LNCAP (cell line): ENCODE data around the gene PAPSS2.

Source experiments
- TF ChIP-seq, protein P1 (sequence below): fragments of 450-650 bp; IDR thresholded peaks from 2 replicates; pipeline ENCODE4 v1.5.1; 2017; ENCODE audit warnings: mild to moderate bottlenecking

The PAPSS2 gene

DNA sequence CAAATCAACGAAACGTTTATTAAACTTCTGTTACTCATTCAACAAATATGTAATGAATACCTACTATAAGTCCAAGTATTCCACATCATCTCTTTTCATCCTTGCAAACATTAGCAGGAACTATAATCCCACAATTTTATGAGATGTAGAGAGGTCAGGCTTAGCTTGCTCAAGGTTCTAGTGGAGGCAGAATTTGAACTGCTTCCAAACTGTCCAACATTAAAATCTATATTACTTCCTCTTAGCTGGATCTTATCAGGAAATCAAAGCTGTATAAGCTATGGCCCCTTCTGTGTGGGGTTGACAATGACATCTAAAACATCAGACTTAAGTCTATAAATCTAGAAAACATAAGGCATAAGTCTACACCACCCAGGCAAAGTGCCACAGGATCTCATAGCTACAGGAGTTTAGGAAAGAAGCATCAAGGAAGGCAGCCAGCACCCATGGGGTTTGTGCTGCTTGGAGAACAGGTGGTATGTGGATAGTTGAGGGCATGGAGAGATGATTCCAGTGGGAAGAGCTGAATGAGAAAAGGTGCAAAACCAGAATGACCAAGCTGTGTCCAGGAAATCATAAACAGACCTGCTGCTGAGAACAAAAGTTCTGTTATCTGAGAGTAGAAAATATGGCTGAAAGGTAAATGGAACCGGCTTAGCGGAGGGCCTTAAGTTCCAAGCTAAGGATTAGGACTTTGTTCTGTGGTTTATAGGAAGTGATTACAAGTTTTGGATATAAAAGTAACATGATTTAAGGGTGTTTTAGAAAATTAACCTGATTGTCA is 34.5 kb downstream of the PAPSS2 start:
- TF ChIP-seq, protein P1, sequence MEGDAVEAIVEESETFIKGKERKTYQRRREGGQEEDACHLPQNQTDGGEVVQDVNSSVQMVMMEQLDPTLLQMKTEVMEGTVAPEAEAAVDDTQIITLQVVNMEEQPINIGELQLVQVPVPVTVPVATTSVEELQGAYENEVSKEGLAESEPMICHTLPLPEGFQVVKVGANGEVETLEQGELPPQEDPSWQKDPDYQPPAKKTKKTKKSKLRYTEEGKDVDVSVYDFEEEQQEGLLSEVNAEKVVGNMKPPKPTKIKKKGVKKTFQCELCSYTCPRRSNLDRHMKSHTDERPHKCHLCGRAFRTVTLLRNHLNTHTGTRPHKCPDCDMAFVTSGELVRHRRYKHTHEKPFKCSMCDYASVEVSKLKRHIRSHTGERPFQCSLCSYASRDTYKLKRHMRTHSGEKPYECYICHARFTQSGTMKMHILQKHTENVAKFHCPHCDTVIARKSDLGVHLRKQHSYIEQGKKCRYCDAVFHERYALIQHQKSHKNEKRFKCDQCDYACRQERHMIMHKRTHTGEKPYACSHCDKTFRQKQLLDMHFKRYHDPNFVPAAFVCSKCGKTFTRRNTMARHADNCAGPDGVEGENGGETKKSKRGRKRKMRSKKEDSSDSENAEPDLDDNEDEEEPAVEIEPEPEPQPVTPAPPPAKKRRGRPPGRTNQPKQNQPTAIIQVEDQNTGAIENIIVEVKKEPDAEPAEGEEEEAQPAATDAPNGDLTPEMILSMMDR: no peak

DNA sequence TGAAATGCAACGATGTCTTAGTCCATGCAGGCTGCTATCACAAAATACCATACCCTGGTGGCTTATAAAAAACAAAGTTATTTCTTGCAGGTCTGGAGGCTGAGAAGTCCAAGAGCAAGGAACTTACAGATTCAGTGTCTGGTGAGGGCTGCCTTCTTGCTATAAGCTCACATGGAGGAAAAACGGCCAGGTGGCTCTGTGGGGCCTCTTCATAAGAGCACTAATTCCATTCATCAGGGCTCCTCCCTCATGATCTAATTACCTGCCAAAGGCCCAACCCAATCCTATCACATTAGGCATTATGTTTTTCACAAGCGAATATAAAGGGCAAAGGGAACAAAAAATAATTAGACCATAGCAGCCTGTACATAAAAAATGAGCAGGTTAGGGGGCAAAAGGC is 35.4 kb downstream of the PAPSS2 start:
- TF ChIP-seq, protein P1: no peak

DNA sequence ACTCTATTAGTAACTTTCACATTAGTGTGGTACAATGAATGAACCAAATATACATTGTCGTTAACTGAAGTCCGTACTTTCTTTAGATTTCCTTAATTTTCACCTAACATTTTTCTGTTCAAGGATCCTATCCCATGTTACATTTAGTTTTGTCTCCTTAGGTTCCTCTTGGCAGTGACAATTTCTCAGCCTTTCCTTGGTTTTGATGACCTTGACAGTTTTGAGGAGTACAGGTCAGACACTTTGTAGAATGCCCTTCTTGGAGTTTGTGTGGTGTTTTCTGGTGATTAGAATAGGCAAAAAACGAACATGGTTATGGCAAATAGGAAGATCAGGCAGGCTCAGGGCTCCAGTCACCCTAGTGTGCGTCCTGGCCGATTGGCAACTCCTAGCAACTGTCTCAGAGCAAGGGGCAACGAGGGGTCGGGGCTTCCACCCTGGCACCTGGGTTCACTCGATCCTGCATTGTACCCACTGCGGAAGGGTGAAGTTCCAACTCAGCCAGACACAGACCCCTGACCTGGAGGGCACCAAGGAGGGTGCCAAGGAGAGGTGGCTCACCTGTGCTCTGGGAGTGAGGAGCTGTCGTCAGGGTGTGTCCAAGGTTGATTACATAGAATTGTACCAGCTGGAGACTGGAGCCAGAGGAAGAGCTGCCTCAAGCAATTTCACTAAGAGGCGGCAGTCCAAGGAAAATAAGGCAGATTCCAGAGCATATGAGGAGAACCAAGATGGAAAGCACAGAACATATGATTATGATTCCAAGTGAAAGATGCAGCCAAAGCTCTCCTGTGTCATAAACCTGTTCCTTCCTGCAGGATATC is 37.5 kb downstream of the PAPSS2 start:
- TF ChIP-seq, protein P1: no peak

DNA sequence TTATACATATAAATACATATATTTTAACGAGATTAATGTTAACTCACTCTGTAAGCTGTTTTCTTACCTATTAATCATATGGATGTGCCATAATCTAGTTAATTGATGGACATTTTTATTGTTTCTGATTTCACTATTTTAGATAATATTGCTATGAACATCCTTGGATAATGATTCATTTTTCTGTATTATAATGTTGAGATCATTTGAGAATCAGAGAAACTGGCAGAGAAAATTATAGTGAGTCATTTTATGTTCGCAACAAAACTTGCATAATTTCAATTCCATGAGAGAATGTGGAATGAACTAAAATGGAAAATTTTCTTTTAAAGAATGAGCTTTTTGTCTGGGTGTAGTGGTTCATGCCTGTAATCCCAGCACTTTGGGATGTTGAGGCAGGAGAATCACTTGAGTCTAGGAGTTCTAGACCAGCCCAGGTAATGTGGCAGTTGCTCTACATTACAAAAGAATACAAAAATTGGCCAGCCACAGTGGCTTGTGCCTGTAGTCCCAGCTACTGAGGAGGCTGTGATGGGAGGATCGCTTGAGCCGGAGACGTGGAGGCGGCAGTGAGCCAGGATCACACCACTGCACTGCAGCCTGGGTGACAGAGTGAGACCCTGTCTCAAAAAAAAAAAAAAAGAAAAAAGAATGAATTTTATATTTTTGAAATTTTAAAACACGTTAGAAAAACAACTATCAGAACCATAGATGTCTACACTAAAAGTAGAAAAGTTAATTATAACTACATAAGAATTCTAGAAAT is 40.5 kb downstream of the PAPSS2 start:
- TF ChIP-seq, protein P1: no peak

DNA sequence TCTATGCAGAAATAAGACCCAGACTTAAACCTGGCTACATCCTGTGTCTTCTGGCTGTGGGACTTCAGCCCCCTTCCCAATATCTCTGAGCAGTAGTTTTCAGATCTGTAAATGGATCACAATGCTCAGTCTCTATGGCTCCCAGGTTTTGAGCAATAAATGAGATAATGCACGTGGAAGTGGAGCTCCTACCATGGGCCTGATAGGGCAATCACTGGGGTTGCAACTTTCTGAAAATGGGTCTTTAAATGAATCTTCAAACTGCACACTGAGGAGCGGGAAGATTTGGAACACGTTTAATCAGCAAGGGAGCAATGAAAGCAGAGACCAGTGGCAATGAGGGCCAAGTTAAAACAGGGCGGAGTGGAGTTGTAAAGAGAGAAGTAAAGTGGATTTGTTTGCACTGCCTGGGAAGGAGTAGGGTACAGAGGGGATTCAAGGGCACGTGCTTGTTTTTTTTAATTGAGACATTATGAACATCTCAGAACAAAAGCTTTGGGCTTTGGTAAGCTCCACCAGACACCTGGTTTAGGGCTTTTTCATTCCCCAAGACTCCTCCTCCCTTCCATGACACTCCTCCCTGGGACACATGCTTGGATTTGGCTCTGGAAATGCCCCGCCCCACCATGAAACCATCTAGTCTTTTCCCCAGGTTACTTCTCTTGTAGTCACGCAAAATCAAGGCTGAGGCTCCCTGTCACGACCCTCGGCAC is 42.7 kb downstream of the PAPSS2 start:
- TF ChIP-seq, protein P1: no peak

DNA sequence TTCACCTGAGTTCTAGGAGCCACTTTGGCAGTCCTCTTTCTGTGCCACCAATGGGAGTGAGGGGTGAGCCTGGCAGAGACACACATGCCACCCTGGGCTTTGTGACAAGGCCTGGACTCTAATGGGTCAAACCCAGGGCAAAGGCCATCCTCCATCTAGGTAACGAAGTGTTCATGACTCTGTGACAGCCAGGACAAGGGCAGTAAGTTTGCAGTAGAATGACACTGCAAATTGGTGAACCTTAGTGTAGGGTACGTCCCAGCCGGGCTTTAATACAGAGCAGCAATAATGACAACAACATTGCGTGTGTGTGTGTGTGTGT is 43.3 kb downstream of the PAPSS2 start:
- TF ChIP-seq, protein P1: no peak

DNA sequence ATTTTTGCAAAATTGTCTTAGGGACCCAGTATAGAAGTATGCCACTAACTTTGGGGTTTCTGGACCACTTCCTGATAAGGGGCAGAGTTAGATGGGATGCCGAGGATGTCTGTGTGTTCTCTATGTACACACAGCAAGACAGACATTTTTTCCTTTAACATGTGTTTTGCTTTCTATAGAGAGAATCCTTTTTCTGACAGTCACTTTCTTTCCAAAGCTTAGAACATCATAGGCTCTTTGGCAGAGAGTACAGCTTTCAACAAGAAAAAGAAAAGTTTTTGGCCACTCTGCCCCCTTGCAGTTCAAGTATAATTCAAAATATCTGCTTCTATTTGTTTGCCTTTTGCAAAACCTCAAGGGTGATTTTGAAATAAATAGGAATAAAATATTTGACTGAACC is 44.1 kb downstream of the PAPSS2 start:
- TF ChIP-seq, protein P1: no peak
